ENCODE measurements around the gene LRMDA. TPM values are rescaled to one million over a fixed set of nuclear protein-coding genes. Genes with fewer than 3 reads are reported as not detected.

Gene LRMDA
- total RNA-seq, 1 donor from 2014 or later, result 7.3 TPM

GRCh38 chr10:76388321-76389023 lies 957.0 kb downstream of the LRMDA start:
- Histone ChIP-seq H3K36me3 (ENCODE audit: control insufficient read depth in 3 of 3, insufficient read depth in 3 of 3, low read length in 3 of 3) (no peaks in the 10 kb centered on the region), H3K4me1 (ENCODE audit: control insufficient read depth in 3 of 3, insufficient read depth in 3 of 3, low read length in 3 of 3) (no peaks in the 10 kb centered on the region), H3K27ac (ENCODE audit: low read depth, low read length) (no peak overlapping the region), H3K9ac (ENCODE audit: low read depth in 1 of 3, low read length in 3 of 3) (no peak overlapping the region), H3K4me3 (ENCODE audit: low read length in 3 of 3) (no peak overlapping the region), H3K9me3 (ENCODE audit: control insufficient read depth in 3 of 3, low read length in 3 of 3) (no peaks in the 10 kb centered on the region), H3K27me3 (ENCODE audit: control insufficient read depth in 3 of 3, insufficient read depth in 3 of 3, low read length in 3 of 3) (no peaks in the 10 kb centered on the region)

- no peak overlapping the region for H3K9ac ChIP-seq (ENCODE audit: low read depth in 1 of 3, low read length in 3 of 3)
- H3K36me3 ChIP-seq (ENCODE audit: control insufficient read depth in 3 of 3, insufficient read depth in 3 of 3, low read length in 3 of 3), result no peaks in the 10 kb centered on the region
- peaks cover 9 to 11% (median 9%) of the 10 kb centered on the region in 3 donors for H3K4me1 ChIP-seq (ENCODE audit: control insufficient read depth in 3 of 3, insufficient read depth in 3 of 3, low read length in 3 of 3)
- H3K27me3 ChIP-seq (ENCODE audit: control insufficient read depth in 3 of 3, insufficient read depth in 3 of 3, low read length in 3 of 3), result no peaks in the 10 kb centered on the region
- H3K4me3 ChIP-seq (ENCODE audit: low read length in 3 of 3), result no peak overlapping the region
- no peaks in the 10 kb centered on the region for H3K9me3 ChIP-seq (ENCODE audit: control insufficient read depth in 3 of 3, low read length in 3 of 3)
- H3K27ac ChIP-seq (ENCODE audit: low read depth, low read length), result no peak overlapping the region
These were observed 962.7 kb downstream of the LRMDA start for GRCh38 chr10:76393875-76394706.

- H3K27ac ChIP-seq (ENCODE audit: low read depth, low read length), result no peak overlapping the region
- H3K36me3 ChIP-seq (ENCODE audit: control insufficient read depth in 3 of 3, insufficient read depth in 3 of 3, low read length in 3 of 3), result no peaks in the 10 kb centered on the region
These were observed 963.3 kb downstream of the LRMDA start for GRCh38 chr10:76394707-76395042.

GRCh38 chr10:76395251-76395650 lies 963.8 kb downstream of the LRMDA start:
- Histone ChIP-seq H3K36me3 (ENCODE audit: control insufficient read depth in 3 of 3, insufficient read depth in 3 of 3, low read length in 3 of 3) (no peaks in the 10 kb centered on the region), H3K9ac (ENCODE audit: low read depth in 1 of 3, low read length in 3 of 3) (no peak overlapping the region), H3K4me1 (ENCODE audit: control insufficient read depth in 3 of 3, insufficient read depth in 3 of 3, low read length in 3 of 3) (peaks cover 9 to 11% (median 9%) of the 10 kb centered on the region in 3 donors), H3K27ac (ENCODE audit: low read depth, low read length) (no peak overlapping the region), H3K4me3 (ENCODE audit: low read length in 3 of 3) (no peak overlapping the region), H3K9me3 (ENCODE audit: control insufficient read depth in 3 of 3, low read length in 3 of 3) (no peaks in the 10 kb centered on the region), H3K27me3 (ENCODE audit: control insufficient read depth in 3 of 3, insufficient read depth in 3 of 3, low read length in 3 of 3) (no peaks in the 10 kb centered on the region)

More at GRCh38 chr10:76394707-76395042, 963.3 kb downstream of the LRMDA start:
- no peaks in the 10 kb centered on the region for H3K27me3 ChIP-seq (ENCODE audit: control insufficient read depth in 3 of 3, insufficient read depth in 3 of 3, low read length in 3 of 3)
- H3K4me1 ChIP-seq (ENCODE audit: control insufficient read depth in 3 of 3, insufficient read depth in 3 of 3, low read length in 3 of 3), result peaks cover 9 to 11% (median 9%) of the 10 kb centered on the region in 3 donors
- H3K4me3 ChIP-seq (ENCODE audit: low read length in 3 of 3), result no peak overlapping the region
- H3K9ac ChIP-seq (ENCODE audit: low read depth in 1 of 3, low read length in 3 of 3), result no peak overlapping the region
- H3K9me3 ChIP-seq (ENCODE audit: control insufficient read depth in 3 of 3, low read length in 3 of 3), result no peaks in the 10 kb centered on the region

DNA sequence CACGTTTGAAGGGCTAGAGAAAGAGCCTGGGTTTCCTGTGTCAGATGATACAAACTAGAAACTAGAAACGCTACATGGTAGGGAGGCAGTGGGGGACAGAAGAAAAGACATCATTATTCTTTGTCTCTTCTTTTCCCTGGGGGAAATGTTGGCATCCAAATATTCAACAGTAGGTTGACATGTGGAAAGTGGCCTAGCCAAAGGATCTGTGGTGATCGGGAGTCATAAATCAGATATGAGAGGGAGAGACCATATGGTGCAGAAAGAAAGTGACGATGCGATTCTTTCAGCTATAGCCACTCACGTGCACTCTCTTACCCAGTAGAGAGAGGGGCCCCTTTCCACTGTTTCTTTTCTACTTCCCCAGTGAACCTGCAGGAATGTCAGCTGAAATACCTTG lies 964.7 kb downstream of the LRMDA start:
- no peak overlapping the region for H3K9ac ChIP-seq (ENCODE audit: low read depth in 1 of 3, low read length in 3 of 3)
- peaks cover 9 to 11% (median 9%) of the 10 kb centered on the region in 3 donors for H3K4me1 ChIP-seq (ENCODE audit: control insufficient read depth in 3 of 3, insufficient read depth in 3 of 3, low read length in 3 of 3)
- no peak overlapping the region for H3K27ac ChIP-seq (ENCODE audit: low read depth, low read length)
- no peaks in the 10 kb centered on the region for H3K36me3 ChIP-seq (ENCODE audit: control insufficient read depth in 3 of 3, insufficient read depth in 3 of 3, low read length in 3 of 3)
- H3K4me3 ChIP-seq (ENCODE audit: low read length in 3 of 3), result no peak overlapping the region
- H3K27me3 ChIP-seq (ENCODE audit: control insufficient read depth in 3 of 3, insufficient read depth in 3 of 3, low read length in 3 of 3), result no peaks in the 10 kb centered on the region
- H3K9me3 ChIP-seq (ENCODE audit: control insufficient read depth in 3 of 3, low read length in 3 of 3), result no peaks in the 10 kb centered on the region

- no peaks in the 10 kb centered on the region for H3K9me3 ChIP-seq (ENCODE audit: control insufficient read depth in 3 of 3, low read length in 3 of 3)
These were observed 966.0 kb downstream of the LRMDA start for GRCh38 chr10:76397181-76398042.

DNA sequence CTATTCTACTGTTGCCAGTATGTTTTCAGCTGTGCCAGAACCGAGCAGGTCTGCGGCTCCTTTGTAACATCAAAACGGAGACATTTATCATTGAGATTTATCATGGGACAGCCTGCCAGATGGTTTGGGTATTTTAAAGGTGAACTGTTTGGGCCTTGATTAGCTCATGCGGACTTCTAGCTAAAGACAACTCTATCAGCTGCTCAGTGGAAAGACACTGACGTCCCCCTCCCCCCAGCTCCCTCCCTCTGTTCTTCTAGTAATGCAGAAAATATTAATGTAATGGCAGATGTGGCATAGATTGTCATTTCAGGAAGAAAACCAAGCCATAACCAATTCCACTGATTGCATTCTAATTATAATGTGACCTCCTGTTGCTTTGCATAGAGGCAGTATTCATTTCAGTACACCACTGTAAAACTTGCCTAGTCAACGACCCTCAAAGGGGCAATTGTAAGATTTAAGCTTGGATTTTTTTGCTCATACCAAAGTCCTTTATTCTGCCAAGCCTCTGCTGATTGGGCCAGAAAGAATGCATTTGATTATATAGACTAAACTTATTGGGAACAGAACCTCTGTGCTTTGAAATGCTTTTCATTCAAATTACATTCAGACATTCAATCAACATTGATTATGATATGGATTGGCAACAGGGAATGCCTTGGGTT lies 966.8 kb downstream of the LRMDA start:
- Histone ChIP-seq H3K9me3 (ENCODE audit: control insufficient read depth in 3 of 3, low read length in 3 of 3) (no peaks in the 10 kb centered on the region), H3K27ac (ENCODE audit: low read depth, low read length) (peak overlapping the region; percentile 15), H3K9ac (ENCODE audit: low read depth in 1 of 3, low read length in 3 of 3) (no peak overlapping the region), H3K4me3 (ENCODE audit: low read length in 3 of 3) (peak overlapping the region in 1 of 3 donors; percentile 21), H3K27me3 (ENCODE audit: control insufficient read depth in 3 of 3, insufficient read depth in 3 of 3, low read length in 3 of 3) (no peaks in the 10 kb centered on the region), H3K4me1 (ENCODE audit: control insufficient read depth in 3 of 3, insufficient read depth in 3 of 3, low read length in 3 of 3) (peaks cover 9 to 11% (median 9%) of the 10 kb centered on the region in 3 donors), H3K36me3 (ENCODE audit: control insufficient read depth in 3 of 3, insufficient read depth in 3 of 3, low read length in 3 of 3) (no peaks in the 10 kb centered on the region)

More at GRCh38 chr10:76397181-76398042, 966.0 kb downstream of the LRMDA start:
- Histone ChIP-seq H3K9ac (ENCODE audit: low read depth in 1 of 3, low read length in 3 of 3) (no peak overlapping the region), H3K36me3 (ENCODE audit: control insufficient read depth in 3 of 3, insufficient read depth in 3 of 3, low read length in 3 of 3) (no peaks in the 10 kb centered on the region), H3K4me1 (ENCODE audit: control insufficient read depth in 3 of 3, insufficient read depth in 3 of 3, low read length in 3 of 3) (peaks cover 9 to 11% (median 9%) of the 10 kb centered on the region in 3 donors), H3K4me3 (ENCODE audit: low read length in 3 of 3) (no peak overlapping the region), H3K27me3 (ENCODE audit: control insufficient read depth in 3 of 3, insufficient read depth in 3 of 3, low read length in 3 of 3) (no peaks in the 10 kb centered on the region), H3K27ac (ENCODE audit: low read depth, low read length) (peak overlapping the region; percentile 15)

GRCh38 chr10:76399226-76399625 lies 967.8 kb downstream of the LRMDA start:
- no peaks in the 10 kb centered on the region for H3K27me3 ChIP-seq (ENCODE audit: control insufficient read depth in 3 of 3, insufficient read depth in 3 of 3, low read length in 3 of 3)
- no peaks in the 10 kb centered on the region for H3K36me3 ChIP-seq (ENCODE audit: control insufficient read depth in 3 of 3, insufficient read depth in 3 of 3, low read length in 3 of 3)
- H3K4me1 ChIP-seq (ENCODE audit: control insufficient read depth in 3 of 3, insufficient read depth in 3 of 3, low read length in 3 of 3), result peaks cover 9 to 11% (median 9%) of the 10 kb centered on the region in 3 donors
- H3K27ac ChIP-seq (ENCODE audit: low read depth, low read length), result no peak overlapping the region
- H3K9me3 ChIP-seq (ENCODE audit: control insufficient read depth in 3 of 3, low read length in 3 of 3), result no peaks in the 10 kb centered on the region
- H3K9ac ChIP-seq (ENCODE audit: low read depth in 1 of 3, low read length in 3 of 3), result no peak overlapping the region
- H3K4me3 ChIP-seq (ENCODE audit: low read length in 3 of 3), result no peak overlapping the region

- H3K9ac ChIP-seq (ENCODE audit: low read depth in 1 of 3, low read length in 3 of 3), result no peak overlapping the region
- H3K36me3 ChIP-seq (ENCODE audit: control insufficient read depth in 3 of 3, insufficient read depth in 3 of 3, low read length in 3 of 3), result no peaks in the 10 kb centered on the region
- no peak overlapping the region for H3K4me3 ChIP-seq (ENCODE audit: low read length in 3 of 3)
- H3K4me1 ChIP-seq (ENCODE audit: control insufficient read depth in 3 of 3, insufficient read depth in 3 of 3, low read length in 3 of 3), result peaks cover 9 to 11% (median 9%) of the 10 kb centered on the region in 3 donors
- H3K9me3 ChIP-seq (ENCODE audit: control insufficient read depth in 3 of 3, low read length in 3 of 3), result no peaks in the 10 kb centered on the region
- H3K27ac ChIP-seq (ENCODE audit: low read depth, low read length), result no peak overlapping the region
- no peaks in the 10 kb centered on the region for H3K27me3 ChIP-seq (ENCODE audit: control insufficient read depth in 3 of 3, insufficient read depth in 3 of 3, low read length in 3 of 3)
These were observed 969.6 kb downstream of the LRMDA start for GRCh38 chr10:76401006-76401405.
